Thyroid gland (tissue), 4 donors: ENCODE results near the gene PGLYRP2.
A peak's percentile ranks its signal among the peaks of the same experiment; 100 is the strongest.

Experiments
- POLR2A ChIP-seq, 2 donors: fragments of 450-650 bp; IDR thresholded peaks; one replicate each; pipeline ENCODE4 v1.6.1; 2017; ENCODE audit warnings: antibody characterized with exemption in 2 of 2, mild to moderate bottlenecking in 2 of 2, moderate library complexity in 1 of 2
- TF ChIP-seq, protein P1 (sequence below), 6 experiments: fragments of 200-600 bp in 3 of 6; fragments of 450-650 bp in 3 of 6; sonication (generic) in 3 of 6; IDR thresholded peaks; one replicate each; pipeline ENCODE4 v1.5.1; 2016 to 2019; ENCODE audit warnings: antibody characterized with exemption in 6 of 6, mild to moderate bottlenecking in 2 of 6, inconsistent platforms in 1 of 6, moderate library complexity in 1 of 6

- TF ChIP-seq POLR2A (IDR thresholded peaks at IDR 0.05): peak in 1 of 2 donors; percentile 64
- TF ChIP-seq, protein P1, sequence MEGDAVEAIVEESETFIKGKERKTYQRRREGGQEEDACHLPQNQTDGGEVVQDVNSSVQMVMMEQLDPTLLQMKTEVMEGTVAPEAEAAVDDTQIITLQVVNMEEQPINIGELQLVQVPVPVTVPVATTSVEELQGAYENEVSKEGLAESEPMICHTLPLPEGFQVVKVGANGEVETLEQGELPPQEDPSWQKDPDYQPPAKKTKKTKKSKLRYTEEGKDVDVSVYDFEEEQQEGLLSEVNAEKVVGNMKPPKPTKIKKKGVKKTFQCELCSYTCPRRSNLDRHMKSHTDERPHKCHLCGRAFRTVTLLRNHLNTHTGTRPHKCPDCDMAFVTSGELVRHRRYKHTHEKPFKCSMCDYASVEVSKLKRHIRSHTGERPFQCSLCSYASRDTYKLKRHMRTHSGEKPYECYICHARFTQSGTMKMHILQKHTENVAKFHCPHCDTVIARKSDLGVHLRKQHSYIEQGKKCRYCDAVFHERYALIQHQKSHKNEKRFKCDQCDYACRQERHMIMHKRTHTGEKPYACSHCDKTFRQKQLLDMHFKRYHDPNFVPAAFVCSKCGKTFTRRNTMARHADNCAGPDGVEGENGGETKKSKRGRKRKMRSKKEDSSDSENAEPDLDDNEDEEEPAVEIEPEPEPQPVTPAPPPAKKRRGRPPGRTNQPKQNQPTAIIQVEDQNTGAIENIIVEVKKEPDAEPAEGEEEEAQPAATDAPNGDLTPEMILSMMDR (IDR thresholded peaks at IDR 0.05): no peak
Observed at GRCh38 chr19:15452111-15453047, 26.9 kb downstream of the PGLYRP2 start.
